Activated CD4-positive, alpha-beta T cell treated with anti-CD3 and anti-CD28 coated beads for 24 hours (primary cell): ENCODE results near the gene CCL23.

Experiments used
- DNase-seq, 2 donors: peaks; one replicate each; pipeline ENCODE4 v3.0.0-alpha.2; 2020; ENCODE audit warnings: low read depth in 2 of 2

The CCL23 gene

DNA sequence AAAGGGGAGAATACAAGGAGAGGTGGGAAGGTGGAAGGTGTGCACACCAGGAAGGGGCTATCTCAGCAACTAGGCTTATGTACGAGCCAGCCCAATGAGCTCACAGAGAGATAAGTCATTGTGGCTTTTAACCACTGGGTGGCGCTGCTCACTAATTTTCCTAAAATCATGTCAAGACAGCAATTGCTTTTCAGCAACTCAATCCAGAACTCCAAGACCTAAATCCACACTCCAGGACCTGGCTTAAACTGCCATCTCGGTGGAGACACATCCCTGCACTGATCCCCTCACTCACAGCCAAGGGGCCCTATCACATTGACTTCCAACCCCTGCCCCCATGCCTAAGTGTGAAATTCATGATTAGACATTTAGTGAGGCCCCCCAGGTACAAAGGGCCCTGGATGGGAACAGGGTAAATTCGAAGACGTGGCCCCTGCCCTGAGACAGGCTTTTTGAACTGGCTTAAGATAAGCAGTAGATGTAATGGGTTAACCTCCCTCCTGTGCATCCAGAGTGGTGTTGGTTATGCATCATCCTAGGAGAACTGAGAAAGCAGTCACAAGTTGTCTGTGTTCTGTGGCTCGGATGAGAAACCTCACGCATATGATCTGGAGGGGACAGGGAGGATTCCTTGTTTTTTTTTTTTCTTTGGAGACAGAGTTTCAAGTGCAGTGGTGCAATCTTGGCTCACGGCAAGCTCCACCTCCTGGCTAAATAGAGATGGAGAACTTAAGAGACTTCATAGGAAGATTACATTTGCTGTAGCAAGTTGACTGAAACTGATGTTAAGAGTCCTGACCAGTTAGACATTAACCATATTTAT, 48.0 kb downstream of the CCL23 start:
- peak; percentile 66 to 67 for DNase-seq

DNA sequence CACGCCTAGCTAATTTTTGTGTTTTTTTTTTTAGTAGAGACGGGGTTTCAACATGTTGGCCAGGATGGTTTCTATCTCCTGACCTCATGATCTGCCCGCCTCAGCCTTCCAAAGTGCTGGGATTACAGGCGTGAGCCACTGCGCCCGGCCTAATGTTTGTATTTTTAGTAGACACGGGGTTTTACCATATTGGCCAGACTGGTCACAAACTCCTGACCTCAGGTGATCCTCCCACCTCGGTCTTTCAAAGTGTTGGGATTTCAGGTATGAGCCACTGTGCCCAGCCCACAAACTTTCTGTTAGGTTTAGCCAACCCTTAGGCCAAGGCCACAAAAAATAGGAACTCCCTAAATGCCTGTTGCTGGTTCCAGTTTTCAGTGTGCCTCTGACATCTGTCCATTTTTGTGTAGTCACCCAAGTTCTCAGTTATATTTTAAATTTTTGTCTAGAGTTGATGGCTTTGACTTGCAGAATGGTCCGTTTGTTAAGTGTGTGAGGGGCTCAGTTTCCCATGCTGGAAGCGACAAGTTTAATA, 49.2 kb downstream of the CCL23 start:
- DNase-seq, result no peak

DNA sequence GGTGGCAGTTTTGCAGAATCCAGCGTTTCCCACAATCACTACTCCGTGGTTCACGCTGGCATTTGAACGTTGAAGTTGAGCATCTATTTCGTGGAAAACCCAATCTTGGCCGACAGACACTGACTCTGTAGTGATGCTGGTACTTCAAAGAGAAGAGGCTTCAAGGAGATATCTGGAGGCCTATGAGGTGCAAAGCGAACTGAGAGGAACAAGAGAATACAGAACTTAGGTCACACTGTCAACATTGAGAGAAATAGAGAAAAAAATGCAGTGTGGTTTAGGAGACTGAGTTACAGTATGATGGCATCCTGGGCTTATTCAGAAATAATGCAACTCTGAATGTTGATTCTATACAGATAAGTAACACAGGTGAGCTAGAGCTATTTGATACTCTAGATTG, 52.5 kb downstream of the CCL23 start:
- no peak for DNase-seq

DNA sequence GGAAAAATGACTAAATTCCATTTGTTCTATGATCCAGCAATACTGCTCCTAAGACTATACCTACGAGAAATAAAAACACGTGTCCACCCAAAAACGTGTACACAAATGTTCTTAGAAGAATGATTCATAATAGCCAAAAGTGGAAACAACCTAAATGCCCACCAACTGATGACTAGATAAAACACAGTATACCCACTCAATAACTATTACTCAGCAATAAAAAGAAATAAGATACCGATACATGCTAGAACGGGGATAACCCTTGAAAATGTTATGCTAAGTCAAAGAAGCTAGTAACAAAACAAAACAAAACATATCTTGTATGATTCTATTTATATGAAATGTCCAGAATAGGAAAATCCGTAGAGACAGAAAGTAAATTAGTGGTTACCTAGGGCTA, 54.1 kb downstream of the CCL23 start:
- DNase-seq, result no peak
